Liver (tissue), 3 donors: Measurements from ENCODE around the gene RBM18.

Source experiments
- ATF3 ChIP-seq: IDR thresholded peaks from 2 replicates; pipeline ENCODE4 v1.6.1; 2016; ENCODE audit warnings: antibody characterized with exemption
- CTCF ChIP-seq: fragments of 150-350 bp; IDR thresholded peaks from 2 replicates; pipeline ENCODE4 v1.5.1; 2017; ENCODE audit warnings: improper control_type of control experiment, low read depth, low read length; ENCODE audit not compliant: missing input control
- FOXA1 ChIP-seq: IDR thresholded peaks from 2 replicates; pipeline ENCODE4 v1.6.1; 2016; ENCODE audit warnings: antibody characterized with exemption
- JUND ChIP-seq, 2 donors: IDR thresholded peaks; 2 replicates each; pipeline ENCODE4 v1.6.1; 2016; ENCODE audit warnings: antibody characterized with exemption in 2 of 2
- MAX ChIP-seq: IDR thresholded peaks from 2 replicates; pipeline ENCODE4 v1.6.1; 2016; ENCODE audit warnings: antibody characterized with exemption
- NR2F2 ChIP-seq: IDR thresholded peaks from 2 replicates; pipeline ENCODE4 v1.6.1; 2016; ENCODE audit warnings: antibody characterized with exemption
- REST ChIP-seq: IDR thresholded peaks from 2 replicates; pipeline ENCODE4 v1.6.1; 2016; ENCODE audit warnings: antibody characterized with exemption, mild to moderate bottlenecking
- RXRA ChIP-seq, 2 donors: IDR thresholded peaks; 2 replicates each; pipeline ENCODE4 v1.6.1; 2017 to 2018; ENCODE audit warnings: antibody characterized with exemption in 2 of 2, mild to moderate bottlenecking in 1 of 2
- TAF1 ChIP-seq: conservative IDR thresholded peaks from 2 replicates; pipeline ENCODE4 v1.6.1; 2016; ENCODE audit warnings: antibody characterized with exemption, mild to moderate bottlenecking
- ZBTB33 ChIP-seq: IDR thresholded peaks from 2 replicates; pipeline ENCODE4 v1.6.1; 2016; ENCODE audit warnings: antibody characterized with exemption
- donor health status: healthy.
- donor health status: healthy.

- TF ChIP-seq JUND (IDR thresholded peaks at IDR 0.05) (no peak), TAF1 (no peak), CTCF (no peak), FOXA1 (no peak), MAX (no peak), ATF3 (no peak), REST (no peak), ZBTB33 (no peak), NR2F2 (no peak), RXRA (IDR thresholded peaks at IDR 0.05) (no peak)
These were observed 816 bp downstream of the RBM18 start for GRCh38 chr9:122263699-122264349.
